Renal cortex interstitium (tissue), 11 donors: ENCODE results near the gene MATN4. TPM values are rescaled to one million over a fixed set of nuclear protein-coding genes. Genes with fewer than 3 reads are reported as not detected.

ENCODE experiments used
- DNase-seq, 11 donors: peaks; one replicate each; pipeline ENCODE4 v3.0.0-alpha.2; 2013; ENCODE audit warnings: low read depth in 9 of 11, low spot score in 4 of 11; ENCODE audit errors: extremely low read depth in 1 of 11
- polyA plus RNA-seq, 3 donors: library from polyadenylated mRNA; unstranded; fragments of 120-200 nt; gene quantifications; one replicate each; pipeline ENCODE4 v1.2.1, GENCODE V29; 2013; ENCODE audit not compliant: insufficient read length in 3 of 3

MATN4 gene
- polyA plus RNA-seq, 3 donors = 0.17 to 0.55 (median 0.41) TPM

- DNase-seq = no peak
These were observed 39.6 kb downstream of the MATN4 start for GRCh38 chr20:45268531-45268930.

- peak in 5 of 11 donors; percentile 15 to 51 (median 37) for DNase-seq
These were observed 41.1 kb downstream of the MATN4 start for GRCh38 chr20:45266977-45267376.

GRCh38 chr20:45263556-45264266, 44.4 kb downstream of the MATN4 start:
- DNase-seq = no peak

DNA sequence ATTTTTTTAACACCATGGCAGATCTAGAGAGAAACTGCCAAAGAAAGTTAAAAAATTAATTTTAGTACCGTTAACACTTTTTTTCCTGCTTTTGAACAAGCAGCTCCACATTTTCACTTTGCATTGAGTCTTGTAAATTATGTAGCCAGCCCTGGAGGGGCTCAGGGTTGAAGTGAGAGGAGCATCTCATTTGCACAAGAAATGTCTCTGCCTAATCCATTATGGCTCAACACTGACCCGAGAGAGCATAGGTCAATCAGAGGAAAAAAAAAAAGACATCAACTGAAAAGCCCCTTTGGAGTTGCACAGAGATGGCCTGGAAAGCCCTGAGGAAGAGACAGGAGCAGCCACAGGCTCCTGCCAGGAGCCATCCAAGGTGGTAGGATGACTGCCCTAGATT, 49.4 kb downstream of the MATN4 start:
- no peak for DNase-seq

DNA sequence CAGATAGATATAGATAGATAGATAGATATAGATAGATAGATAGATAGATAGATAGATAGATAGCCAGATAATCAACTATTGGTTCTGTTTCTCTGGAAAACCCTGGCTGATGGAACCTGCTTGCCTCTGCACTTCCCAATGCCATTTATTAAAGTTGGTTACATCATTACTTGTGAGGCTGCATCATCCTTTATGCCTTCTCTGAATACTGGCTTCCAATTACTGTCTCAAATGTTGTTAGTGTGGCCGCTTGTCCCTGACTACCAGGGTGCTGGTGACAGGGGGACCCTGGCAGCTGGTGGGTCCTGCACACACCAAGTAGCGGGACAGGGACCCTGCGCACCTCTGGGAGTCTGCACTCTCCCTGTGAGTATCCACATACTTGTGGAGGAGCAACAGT, 49.8 kb downstream of the MATN4 start:
- DNase-seq = no peak

DNA sequence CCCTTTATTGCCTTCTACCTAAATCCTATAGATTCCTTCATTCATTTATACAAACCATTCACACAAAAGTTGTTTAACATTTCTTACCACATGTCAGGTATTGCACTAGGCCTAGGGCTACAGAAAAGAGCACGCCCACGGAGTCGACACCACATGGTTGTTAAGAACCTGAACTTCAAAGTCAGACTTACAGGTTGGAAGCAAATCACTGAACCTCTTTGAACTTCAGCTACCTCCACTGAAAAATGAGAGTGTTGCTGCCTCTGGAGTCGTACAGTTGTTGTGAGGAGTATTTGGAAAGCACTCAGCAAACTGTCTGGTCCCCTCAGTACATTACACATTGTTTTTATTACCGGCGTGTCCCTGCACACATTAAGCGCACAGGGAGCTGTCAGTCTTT, 50.4 kb downstream of the MATN4 start:
- DNase-seq = no peak

GRCh38 chr20:45257161-45257560, 50.9 kb downstream of the MATN4 start:
- DNase-seq = no peak

- DNase-seq = no peak
These were observed 53.5 kb downstream of the MATN4 start, which contains the start of gene SLPI for GRCh38 chr20:45254383-45255262. Gene SLPI, minus strand, starts transcription at chr20:45254564. Its CDS starts 21 bp downstream, at chr20:45254543.

DNA sequence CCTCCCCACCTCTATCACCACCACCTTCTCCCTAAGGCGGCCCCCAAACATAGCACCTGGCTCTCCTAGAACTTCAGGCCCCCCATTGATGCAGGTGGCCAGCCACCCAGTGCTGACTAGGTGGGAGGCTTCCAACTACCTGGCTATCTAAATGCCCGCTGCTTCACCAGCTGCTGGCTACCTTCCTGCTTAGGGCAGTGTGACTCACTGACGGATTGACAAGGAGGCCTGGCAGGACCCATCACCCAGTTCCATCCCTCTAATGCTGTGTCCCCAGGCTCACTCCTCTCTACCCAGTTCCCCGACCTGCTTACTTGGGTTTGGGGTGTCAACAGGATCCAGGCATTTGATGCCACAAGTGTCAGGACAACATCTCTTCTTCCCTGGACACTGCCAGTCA, 54.8 kb downstream of the MATN4 start:
- DNase-seq = no peak

GRCh38 chr20:45251884-45252560, 56.1 kb downstream of the MATN4 start:
- no peak for DNase-seq

DNA sequence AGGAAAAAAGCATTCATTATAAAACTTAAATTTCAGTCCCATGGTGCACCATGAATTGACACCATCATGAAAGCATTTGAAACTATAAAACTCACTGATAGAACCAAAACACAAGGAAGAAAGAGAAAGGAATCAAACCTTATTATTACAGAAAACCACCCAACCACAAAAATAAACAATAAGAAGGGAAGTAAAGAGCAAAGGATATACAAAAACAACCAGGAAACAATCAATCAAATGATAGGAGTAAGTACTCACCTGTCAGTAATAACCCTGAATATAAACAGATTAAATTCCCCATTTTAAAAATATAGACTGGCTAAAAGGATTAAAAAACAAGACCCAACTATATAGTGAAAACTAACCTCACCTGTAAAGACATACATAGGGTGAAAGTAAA, 59.5 kb downstream of the MATN4 start:
- no peak for DNase-seq

DNA sequence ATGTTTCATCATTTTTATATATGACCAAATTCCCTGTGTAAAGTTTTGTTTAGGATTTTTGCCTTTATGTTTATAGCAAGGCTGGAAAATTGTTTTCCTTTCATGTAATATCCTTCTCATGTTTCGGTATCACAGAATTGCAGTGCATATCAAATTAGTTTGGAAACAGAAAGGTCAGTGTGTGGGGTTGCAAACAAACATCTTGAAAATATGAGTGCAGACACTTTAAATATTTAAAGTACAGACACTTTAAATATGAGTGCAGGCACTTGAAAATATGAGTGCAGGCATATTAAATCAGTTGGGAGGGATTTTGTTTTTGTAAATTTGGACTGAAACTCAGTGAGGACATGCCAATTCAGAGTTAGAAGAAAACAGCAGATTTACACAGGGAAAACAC, 60.2 kb downstream of the MATN4 start:
- no peak for DNase-seq

GRCh38 chr20:45246109-45246508, 62.0 kb downstream of the MATN4 start:
- DNase-seq = no peak

Other genes starting within 250 kb of the MATN4 start
- under 1 TPM; 0.42 to 0.65 (median 0.62) TPM for gene KCNS1, start 207.2 kb downstream of the MATN4 start, polyA plus RNA-seq
- not detected for gene WFDC5, start 193.1 kb downstream of the MATN4 start, polyA plus RNA-seq
- not detected for gene WFDC12, start 183.8 kb downstream of the MATN4 start, polyA plus RNA-seq
- not detected for gene PI3, start 133.4 kb downstream of the MATN4 start, polyA plus RNA-seq
- gene SEMG1, start 101.3 kb downstream of the MATN4 start, polyA plus RNA-seq = not detected
- gene SEMG2, start 86.9 kb downstream of the MATN4 start, polyA plus RNA-seq = under 1 TPM in 1 of 3 donors, not detected in 2; 0.17 TPM
- 1 to 10 TPM in 1 of 3 donors, under 1 TPM in 1, not detected in 1; 0.34 to 1.3 TPM for gene SLPI, start 53.7 kb downstream of the MATN4 start, polyA plus RNA-seq
- under 1 TPM in 1 of 3 donors, not detected in 2; 0.20 TPM for gene RBPJL, start 1.5 kb downstream of the MATN4 start, polyA plus RNA-seq
- 100 to 1,000 TPM; 130 to 177 (median 159) TPM for gene SDC4, start 40.1 kb upstream of the MATN4 start, polyA plus RNA-seq
- 10 to 100 TPM; 32.5 to 34.1 (median 33.7) TPM for gene SYS1, start 54.9 kb upstream of the MATN4 start, polyA plus RNA-seq
- 1 to 10 TPM; 1.0 to 1.6 (median 1.2) TPM for gene TP53TG5, start 70.0 kb upstream of the MATN4 start, polyA plus RNA-seq
- gene DBNDD2, start 100.0 kb upstream of the MATN4 start, polyA plus RNA-seq = 10 to 100 TPM; 22.2 to 24.7 (median 24.3) TPM
- 10 to 100 TPM; 74.4 to 98.7 (median 91.9) TPM for gene PIGT, start 107.8 kb upstream of the MATN4 start, polyA plus RNA-seq
- 100 to 1,000 TPM; 123 to 249 (median 182) TPM for gene WFDC2, start 161.5 kb upstream of the MATN4 start, polyA plus RNA-seq
- not detected for gene SPINT3, start 207.3 kb upstream of the MATN4 start, polyA plus RNA-seq
- under 1 TPM in 1 of 3 donors, not detected in 2; 0.30 TPM for gene WFDC6, start 231.2 kb upstream of the MATN4 start, polyA plus RNA-seq
- under 1 TPM; 0.16 to 0.39 (median 0.20) TPM for gene EPPIN, start 239.1 kb upstream of the MATN4 start, polyA plus RNA-seq